Testis (tissue), 5 donors: Measurements from ENCODE around the gene SLC10A6. TPM values are rescaled to one million over a fixed set of nuclear protein-coding genes. Genes with fewer than 3 reads are reported as not detected.

Experiments
- DNase-seq: peaks from one replicate; pipeline ENCODE4 v3.0.0-alpha.2; 2019
- H3K27ac ChIP-seq, 2 donors: fragments of 200-600 bp; sonication (generic); one replicate each; pipeline ENCODE4 v1.5.1; 2019
- H3K27me3 ChIP-seq: fragments of 200-600 bp; sonication (generic); one replicate; pipeline ENCODE4 v1.5.1; 2019
- H3K36me3 ChIP-seq: fragments of 200-600 bp; sonication (generic); one replicate; pipeline ENCODE4 v1.5.1; 2017; ENCODE audit warnings: low read depth; ENCODE audit errors: missing control alignments
- H3K4me1 ChIP-seq: fragments of 200-600 bp; sonication (generic); one replicate; pipeline ENCODE4 v1.5.1; 2019
- H3K4me3 ChIP-seq, 2 donors: fragments of 200-600 bp; sonication (generic); one replicate each; pipeline ENCODE4 v1.5.1; 2017 to 2019
- H3K9me3 ChIP-seq: fragments of 200-600 bp; sonication (generic); one replicate; pipeline ENCODE4 v1.5.1; 2017
- POLR2A ChIP-seq: fragments of 450-650 bp; IDR thresholded peaks from one replicate; pipeline ENCODE4 v1.6.1; 2017; ENCODE audit warnings: antibody characterized with exemption, mild to moderate bottlenecking, moderate library complexity
- WGBS, 2 donors: methylation state at CpG; one replicate each; pipeline ENCODE4 v1.1.5; 2018; 5-methylcytosine and 5-hydroxymethylcytosine counted together
- intact Hi-C: fragments of 100-400 bp; cut with DNase I; formaldehyde crosslinking; loops from one replicate; pipeline ENCODE4 v1.15.1; 2023; ENCODE audit warnings: low total_unique reads
- long read RNA-seq, 2 donors: transcript quantifications; one replicate each; lab custom pipeline, GENCODE V29; 2026
- polyA plus RNA-seq: library from polyadenylated mRNA; stranded (reverse); fragments of 350-450 nt; fragmentation: Illumina TruSeq; extraction: RNeasy Lipid Tissue Mini Kit (QIAGEN cat#74804); gene quantifications from one replicate; pipeline ENCODE4 v1.2.3, GENCODE V29; 2014; ENCODE audit warnings: low read depth, low replicate concordance; ENCODE audit not compliant: insufficient read depth
- total RNA-seq, 2 donors: library from RNA; depleted of rRNA; stranded (reverse); fragments of >200 nt; gene quantifications; one replicate each; pipeline ENCODE4 v1.2.3, GENCODE V29; 2016
- TF ChIP-seq, protein P1 (sequence below), 3 experiments: fragments of 450-650 bp in 2 of 3; fragments of 200-600 bp in 1 of 3; sonication (generic) in 1 of 3; IDR thresholded peaks; one replicate each; pipeline ENCODE4 v1.5.1; 2016 to 2019; ENCODE audit warnings: antibody characterized with exemption in 3 of 3, mild to moderate bottlenecking in 2 of 3, moderate library complexity in 1 of 3

Gene SLC10A6, protein sequence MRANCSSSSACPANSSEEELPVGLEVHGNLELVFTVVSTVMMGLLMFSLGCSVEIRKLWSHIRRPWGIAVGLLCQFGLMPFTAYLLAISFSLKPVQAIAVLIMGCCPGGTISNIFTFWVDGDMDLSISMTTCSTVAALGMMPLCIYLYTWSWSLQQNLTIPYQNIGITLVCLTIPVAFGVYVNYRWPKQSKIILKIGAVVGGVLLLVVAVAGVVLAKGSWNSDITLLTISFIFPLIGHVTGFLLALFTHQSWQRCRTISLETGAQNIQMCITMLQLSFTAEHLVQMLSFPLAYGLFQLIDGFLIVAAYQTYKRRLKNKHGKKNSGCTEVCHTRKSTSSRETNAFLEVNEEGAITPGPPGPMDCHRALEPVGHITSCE
- total RNA-seq: 1 to 10 TPM; 1.5 to 3.0 TPM
- polyA plus RNA-seq: 6.9 TPM
- long read RNA-seq, donor 1: 0 reads
- long read RNA-seq, donor 2: 0 reads

DNA sequence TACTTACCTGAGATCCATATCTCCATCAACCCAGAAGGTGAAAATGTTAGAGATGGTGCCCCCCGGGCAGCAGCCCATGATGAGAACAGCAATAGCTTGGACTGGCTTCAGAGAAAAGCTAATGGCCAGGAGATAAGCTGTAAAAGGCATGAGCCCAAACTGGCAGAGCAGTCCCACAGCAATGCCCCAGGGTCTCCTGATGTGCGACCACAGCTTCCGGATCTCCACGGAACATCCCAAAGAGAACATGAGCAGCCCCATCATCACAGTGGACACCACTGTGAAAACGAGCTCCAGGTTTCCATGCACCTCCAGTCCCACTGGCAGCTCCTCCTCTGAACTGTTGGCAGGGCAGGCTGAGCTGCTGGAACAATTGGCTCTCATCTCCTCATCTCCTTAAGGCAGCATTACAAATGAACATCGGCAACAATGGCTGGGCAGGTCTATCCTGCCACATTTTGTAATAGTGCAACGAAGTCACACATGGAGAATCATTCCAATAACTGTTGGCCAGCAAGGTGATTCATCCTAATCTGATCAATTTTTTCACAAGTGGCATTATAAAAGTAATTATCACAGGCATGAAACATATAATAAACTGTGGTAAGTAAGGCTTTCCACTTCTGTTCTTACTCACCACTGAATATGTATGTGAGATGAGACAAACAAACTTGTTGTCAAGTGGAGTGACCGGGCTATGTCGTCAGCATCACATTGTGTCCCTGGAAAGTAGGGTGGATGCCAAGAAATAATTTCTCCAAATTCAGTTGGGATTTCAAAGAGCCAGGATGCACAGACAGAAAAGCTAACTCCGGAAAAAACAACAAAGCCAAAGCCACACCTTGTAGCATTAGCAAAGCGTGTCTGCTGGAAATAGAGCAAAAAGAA lies at the start of gene SLC10A6:
TSS of gene SLC10A6 (minus strand) at position 653 of the 888 bp plus-strand sequence. CDS start at position 384, 269 bp downstream.
- no peak for DNase-seq
- Histone ChIP-seq H3K27ac (peak within 1 kb of the TSS in 1 of 2 donors; percentile 47), H3K36me3 (no peaks in the 10 kb centered on the region), H3K4me3 (no peak within 1 kb of the TSS), H3K4me1 (no peaks in the 10 kb centered on the region), H3K27me3 (no peaks in the 10 kb centered on the region), H3K9me3 (no peaks in the 10 kb centered on the region)
- WGBS, 2 donors: 69 to 77% methylated on average over 11 of the region's 11 CpGs
- intact Hi-C loops: no loop called here
- TF ChIP-seq, protein P1, sequence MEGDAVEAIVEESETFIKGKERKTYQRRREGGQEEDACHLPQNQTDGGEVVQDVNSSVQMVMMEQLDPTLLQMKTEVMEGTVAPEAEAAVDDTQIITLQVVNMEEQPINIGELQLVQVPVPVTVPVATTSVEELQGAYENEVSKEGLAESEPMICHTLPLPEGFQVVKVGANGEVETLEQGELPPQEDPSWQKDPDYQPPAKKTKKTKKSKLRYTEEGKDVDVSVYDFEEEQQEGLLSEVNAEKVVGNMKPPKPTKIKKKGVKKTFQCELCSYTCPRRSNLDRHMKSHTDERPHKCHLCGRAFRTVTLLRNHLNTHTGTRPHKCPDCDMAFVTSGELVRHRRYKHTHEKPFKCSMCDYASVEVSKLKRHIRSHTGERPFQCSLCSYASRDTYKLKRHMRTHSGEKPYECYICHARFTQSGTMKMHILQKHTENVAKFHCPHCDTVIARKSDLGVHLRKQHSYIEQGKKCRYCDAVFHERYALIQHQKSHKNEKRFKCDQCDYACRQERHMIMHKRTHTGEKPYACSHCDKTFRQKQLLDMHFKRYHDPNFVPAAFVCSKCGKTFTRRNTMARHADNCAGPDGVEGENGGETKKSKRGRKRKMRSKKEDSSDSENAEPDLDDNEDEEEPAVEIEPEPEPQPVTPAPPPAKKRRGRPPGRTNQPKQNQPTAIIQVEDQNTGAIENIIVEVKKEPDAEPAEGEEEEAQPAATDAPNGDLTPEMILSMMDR (IDR thresholded peaks at IDR 0.05): no peak
- no peak for TF ChIP-seq POLR2A

DNA sequence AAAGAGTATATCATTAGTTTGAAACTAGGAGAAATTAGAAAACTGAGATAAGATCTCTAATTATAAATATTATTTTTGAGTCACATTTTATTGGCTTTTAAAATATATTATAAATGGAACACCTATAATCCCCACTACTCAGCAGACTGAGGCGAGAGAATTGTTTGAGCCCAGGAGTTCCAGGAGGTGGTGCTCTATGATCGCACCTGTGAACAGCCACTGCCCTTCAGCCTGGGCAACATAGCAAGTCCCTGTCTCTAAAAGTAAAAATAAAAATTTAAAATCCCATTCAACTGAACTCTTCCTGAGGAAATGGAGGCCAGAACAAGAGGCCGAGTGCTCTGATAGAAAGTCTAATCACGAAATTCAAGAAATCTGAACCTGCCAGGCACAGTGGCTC lies 49.4 kb upstream of the SLC10A6 start:
- intact Hi-C loops: no loop called here
- Histone ChIP-seq H3K27me3 (no peaks in the 10 kb centered on the region), H3K27ac (no peak overlapping the region), H3K4me3 (no peak overlapping the region), H3K4me1 (no peaks in the 10 kb centered on the region), H3K36me3 (no peaks in the 10 kb centered on the region), H3K9me3 (no peaks in the 10 kb centered on the region)
- DNase-seq: no peak
- TF ChIP-seq POLR2A: no peak
- TF ChIP-seq, protein P1 (IDR thresholded peaks at IDR 0.05): no peak
- whole genome bisulfite sequencing, 2 donors: 88 to 94% methylated on average over 4 of the region's 4 CpGs

DNA sequence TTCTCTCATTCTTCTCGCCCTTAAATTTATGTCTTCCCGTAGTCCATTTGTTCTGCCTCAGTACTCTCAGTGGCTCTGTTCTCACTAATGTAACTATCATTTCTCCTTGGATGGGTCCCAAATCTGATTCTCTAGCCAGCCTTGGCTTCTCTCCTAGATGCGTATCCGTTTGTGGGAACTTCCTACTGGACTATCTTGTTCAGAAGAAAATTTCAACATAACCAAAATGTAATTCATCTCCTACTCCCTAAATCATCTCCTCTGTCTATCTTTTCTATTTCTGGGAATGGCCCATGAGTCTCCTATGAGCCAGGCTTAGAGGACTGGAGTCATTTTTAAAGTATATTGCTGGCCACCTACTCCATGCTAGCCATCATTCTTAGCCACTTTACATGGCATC lies 47.4 kb upstream of the SLC10A6 start:
- DNase-seq: no peak
- Histone ChIP-seq H3K27me3 (no peaks in the 10 kb centered on the region), H3K4me1 (no peaks in the 10 kb centered on the region), H3K36me3 (no peaks in the 10 kb centered on the region), H3K27ac (no peak overlapping the region), H3K4me3 (no peak overlapping the region), H3K9me3 (no peaks in the 10 kb centered on the region)
- WGBS, 2 donors: 42 to 48% methylated on average over 4 of the region's 4 CpGs
- TF ChIP-seq, protein P1 (IDR thresholded peaks at IDR 0.05): no peak
- TF ChIP-seq POLR2A: no peak
- intact Hi-C loops: no loop called here

DNA sequence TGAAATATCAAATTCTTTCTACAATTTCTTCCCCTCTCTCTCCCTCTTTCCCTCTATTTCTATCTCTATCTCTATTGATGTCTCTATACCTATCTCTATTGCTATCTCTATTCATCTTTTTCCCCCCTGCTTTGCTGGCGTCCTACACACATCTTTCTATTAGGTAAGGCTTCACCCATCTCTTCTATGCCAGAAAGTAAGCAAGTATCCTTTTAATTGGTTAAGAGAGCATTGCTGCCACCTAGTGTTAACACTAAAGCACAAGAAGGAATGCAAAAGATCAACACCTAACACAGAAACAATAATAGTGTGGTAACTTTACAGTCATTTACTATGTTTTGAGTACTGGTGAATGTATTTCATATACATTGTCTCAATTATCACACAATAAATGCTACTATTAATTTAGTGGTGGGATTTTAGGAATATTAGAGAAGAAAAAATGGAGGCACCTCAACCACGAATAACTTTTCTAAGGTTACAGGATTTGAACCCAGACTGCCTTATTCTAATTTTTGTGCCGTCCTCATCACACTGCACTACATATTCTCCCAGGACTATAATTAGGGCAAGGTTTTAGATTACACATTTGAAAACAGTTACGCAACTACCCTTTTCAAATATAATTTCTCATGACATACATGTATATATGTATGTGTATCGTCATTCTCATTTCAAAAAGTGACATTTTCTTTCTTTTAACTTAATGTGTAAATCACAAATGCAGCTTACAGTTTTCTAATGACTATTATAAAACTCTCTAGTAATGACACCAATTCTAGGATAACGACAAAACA lies 46.7 kb upstream of the SLC10A6 start:
- peak; percentile 27 for DNase-seq
- TF ChIP-seq POLR2A: no peak
- TF ChIP-seq, protein P1 (IDR thresholded peaks at IDR 0.05): peak; percentile 53 to 71 (median 66)
- no peak overlapping the region for H3K4me3 ChIP-seq
- no peaks in the 10 kb centered on the region for H3K27me3 ChIP-seq
- H3K36me3 ChIP-seq: no peaks in the 10 kb centered on the region
- intact Hi-C loops: no loop called here
- H3K4me1 ChIP-seq: no peaks in the 10 kb centered on the region
- H3K27ac ChIP-seq: no peak overlapping the region
- H3K9me3 ChIP-seq: no peaks in the 10 kb centered on the region
- WGBS, 2 donors: 76 to 78% methylated on average over 6 of the region's 6 CpGs
